H1 (cell line): ENCODE measurements around the gene MAPKAP1. TPM values are rescaled to one million over a fixed set of nuclear protein-coding genes. Genes with fewer than 3 reads are reported as not detected.

ENCODE experiments used
- CTCF ChIA-PET: fragments of 300-600 bp; sonication (Branson Sonifier 250); formaldehyde crosslinking; loops from one replicate; lab custom pipeline; 2021; ENCODE audit not compliant: partially characterized antibody; lab: Charles Lee
- POLR2A ChIA-PET: fragments of 300-600 bp; sonication (Branson Sonifier 250); formaldehyde crosslinking; loops from one replicate; lab custom pipeline; 2021; ENCODE audit warnings: inconsistent platforms; ENCODE audit not compliant: partially characterized antibody; lab: Charles Lee
- DNase-seq, 2 experiments: peaks; one replicate each; pipeline versions ENCODE4 v3.0.0 to v3.0.0-alpha.2; 2010 to 2022; ENCODE audit warnings: low spot score in 2 of 2, low read depth in 1 of 2, mixed read lengths in 1 of 2
- FAIRE-seq: peaks from 2 replicates; lab custom pipeline; 2011; peaks lifted over from hg19 to GRCh38; lab: Jason Lieb, UNC
- H2AFZ ChIP-seq: 2 replicates; pipeline ENCODE4 v1.8.1; 2012; ENCODE audit warnings: low read length, inconsistent platforms
- H2AK5ac ChIP-seq: 2 replicates; pipeline ENCODE4 v1.6.1; 2013; ENCODE audit warnings: low read depth, low read length
- H2BK120ac ChIP-seq: replicated peaks from 2 replicates; pipeline ENCODE3; 2013; ENCODE audit warnings: low read depth, low read length, inconsistent platforms
- H2BK12ac ChIP-seq: 2 replicates; pipeline ENCODE4 v1.6.1; 2013; ENCODE audit warnings: low read depth, low read length
- H2BK15ac ChIP-seq: 2 replicates; pipeline ENCODE4 v1.6.1; 2013; ENCODE audit warnings: low read length
- H2BK20ac ChIP-seq: 2 replicates; pipeline ENCODE4 v1.6.1; 2013; ENCODE audit warnings: low read length
- H2BK5ac ChIP-seq: 2 replicates; pipeline ENCODE4 v1.6.1; 2013; ENCODE audit warnings: low read depth, low read length
- H3K14ac ChIP-seq: 2 replicates; pipeline ENCODE4 v1.6.1; 2013; ENCODE audit warnings: inconsistent platforms; ENCODE audit not compliant: insufficient read length
- H3K18ac ChIP-seq: 2 replicates; pipeline ENCODE4 v1.6.1; 2013; ENCODE audit warnings: low read length; ENCODE audit errors: extremely low read depth
- H3K23ac ChIP-seq: 2 replicates; pipeline ENCODE4 v1.6.1; 2013; ENCODE audit warnings: inconsistent platforms; ENCODE audit not compliant: insufficient read length
- H3K23me2 ChIP-seq: 2 replicates; pipeline ENCODE4 v1.6.1; 2013; ENCODE audit warnings: low read depth, low read length
- H3K27ac ChIP-seq: 2 replicates; pipeline ENCODE4 v1.6.1; 2011; ENCODE audit warnings: low read depth, low read length, inconsistent platforms
- H3K27me3 ChIP-seq, 4 experiments: replicated peaks in 1 of 4; 1 replicate in 1 of 4; 2 replicates in 3 of 4; pipeline versions ENCODE4 v1.6.1 to v1.8.1; 2011 to 2013; ENCODE audit warnings: low read length in 3 of 4, mild to moderate bottlenecking in 3 of 4, inconsistent platforms in 2 of 4, mixed read lengths in 2 of 4, moderate library complexity in 1 of 4; ENCODE audit not compliant: control insufficient read depth in 3 of 4, insufficient read depth in 3 of 4; ENCODE audit errors: extremely low read depth in 1 of 4
- H3K36me3 ChIP-seq, 4 experiments: 2 replicates each; pipeline versions ENCODE4 v1.6.1 to v1.8.1; 2011 to 2013; ENCODE audit warnings: mild to moderate bottlenecking in 4 of 4, low read length in 3 of 4, moderate library complexity in 2 of 4, control low read depth in 1 of 4, inconsistent platforms in 1 of 4; ENCODE audit not compliant: insufficient read depth in 4 of 4, control insufficient read depth in 2 of 4
- H3K4ac ChIP-seq: replicated peaks from 2 replicates; pipeline ENCODE3; 2013; ENCODE audit warnings: low read length, low read depth, mixed read lengths, inconsistent platforms; ENCODE audit not compliant: insufficient read length
- H3K4me1 ChIP-seq, 4 experiments: replicated peaks in 1 of 4; 1 replicate in 1 of 4; 2 replicates in 3 of 4; pipeline versions ENCODE4 v1.6.1 to v1.8.1; 2011 to 2013; ENCODE audit warnings: low read length in 3 of 4, inconsistent platforms in 2 of 4, mixed read lengths in 1 of 4; ENCODE audit not compliant: insufficient read depth in 4 of 4, control insufficient read depth in 3 of 4
- H3K4me2 ChIP-seq, 2 experiments: 2 replicates each; pipeline versions ENCODE4 v1.6.1 to v1.8.1; 2011 to 2013; ENCODE audit warnings: low read depth in 2 of 2, low read length in 2 of 2, control low read depth in 1 of 2, inconsistent platforms in 1 of 2, mild to moderate bottlenecking in 1 of 2; ENCODE audit not compliant: insufficient read depth in 1 of 2
- H3K4me3 ChIP-seq, 4 experiments: fragments of 200-600, 300-600 bp in 1 of 4; sonication (generic), shearing (Covaris generic), sonication (Bioruptor Twin) in 1 of 4; 2 replicates each; pipeline versions ENCODE4 v1.5.1 to v1.8.1; 2011 to 2016; ENCODE audit warnings: low read length in 4 of 4, low read depth in 3 of 4, control low read depth in 2 of 4, inconsistent platforms in 2 of 4, mild to moderate bottlenecking in 2 of 4, mixed read lengths in 1 of 4, moderate library complexity in 1 of 4; ENCODE audit not compliant: insufficient read depth in 2 of 4; ENCODE audit errors: extremely low read depth in 1 of 4
- H3K56ac ChIP-seq: replicated peaks from 2 replicates; pipeline ENCODE3; 2013; ENCODE audit warnings: low read depth, mild to moderate bottlenecking, mixed read lengths, low read length, inconsistent platforms; ENCODE audit not compliant: insufficient read length
- H3K79me1 ChIP-seq: 2 replicates; pipeline ENCODE4 v1.6.1; 2013; ENCODE audit warnings: low read depth, low read length, control low read depth
- H3K79me2 ChIP-seq, 2 experiments: 2 replicates each; pipeline versions ENCODE4 v1.6.1 to v1.8.1; 2012 to 2013; ENCODE audit warnings: low read length in 2 of 2, mild to moderate bottlenecking in 2 of 2, inconsistent platforms in 1 of 2; ENCODE audit not compliant: insufficient read depth in 2 of 2, control insufficient read depth in 1 of 2
- H3K9ac ChIP-seq, 4 experiments: replicated peaks in 1 of 4; 1 replicate in 1 of 4; 2 replicates in 3 of 4; pipeline versions ENCODE4 v1.6.1 to v1.8.1; 2011 to 2013; ENCODE audit warnings: low read depth in 3 of 4, low read length in 3 of 4, control low read depth in 2 of 4, mild to moderate bottlenecking in 2 of 4, moderate library complexity in 2 of 4, inconsistent platforms in 1 of 4; ENCODE audit errors: extremely low read depth in 1 of 4
- H3K9me3 ChIP-seq, 2 experiments: 2 replicates each; pipeline versions ENCODE4 v1.6.1 to v1.8.1; 2012 to 2013; ENCODE audit warnings: mild to moderate bottlenecking in 2 of 2, moderate library complexity in 2 of 2, control low read depth in 1 of 2, inconsistent platforms in 1 of 2, low read depth in 1 of 2, low read length in 1 of 2, mixed read lengths in 1 of 2; ENCODE audit not compliant: insufficient read depth in 2 of 2
- H4K20me1 ChIP-seq, 2 experiments: replicated peaks in 1 of 2; 2 replicates each; pipeline versions ENCODE3 to v1.8.1; 2011 to 2013; ENCODE audit warnings: inconsistent platforms in 2 of 2, low read length in 2 of 2, mild to moderate bottlenecking in 1 of 2; ENCODE audit not compliant: insufficient read depth in 2 of 2, control insufficient read depth in 1 of 2
- H4K5ac ChIP-seq: 2 replicates; pipeline ENCODE4 v1.6.1; 2013; ENCODE audit warnings: low read length, low read depth, mixed read lengths, inconsistent platforms; ENCODE audit not compliant: insufficient read length
- H4K8ac ChIP-seq: 2 replicates; pipeline ENCODE4 v1.8.0; 2013; ENCODE audit warnings: mild to moderate bottlenecking, moderate library complexity, low read length, inconsistent platforms; ENCODE audit not compliant: insufficient read depth; ENCODE audit errors: extremely low read depth
- H4K91ac ChIP-seq: replicated peaks from 2 replicates; pipeline ENCODE3; 2013; ENCODE audit warnings: low read length, mixed read lengths, inconsistent platforms; ENCODE audit not compliant: insufficient read length
- CBX8 ChIP-seq: fragments of 300-800, 300-1000 bp; sonication (generic); IDR thresholded peaks from 2 replicates; pipeline ENCODE4 v1.7.1; 2016; ENCODE audit warnings: low read depth, low read length, borderline replicate concordance
- CREB1 ChIP-seq: IDR thresholded peaks from 2 replicates; pipeline ENCODE4 v1.6.1; 2012; ENCODE audit warnings: inconsistent platforms
- CTBP2 ChIP-seq: IDR thresholded peaks from 2 replicates; pipeline ENCODE4 v1.7.0; 2011; ENCODE audit warnings: borderline replicate concordance, mild to moderate bottlenecking, moderate library complexity, mixed read lengths, low read length; ENCODE audit not compliant: insufficient read depth, insufficient read length
- HDAC2 ChIP-seq, 2 experiments: fragments of 300-600 bp in 1 of 2; sonication (generic) in 1 of 2; IDR thresholded peaks; 2 replicates each; pipeline ENCODE4 v1.6.1; 2011 to 2012; ENCODE audit warnings: low read depth in 2 of 2, low read length in 2 of 2, mild to moderate bottlenecking in 2 of 2, moderate library complexity in 2 of 2, borderline replicate concordance in 1 of 2, inconsistent platforms in 1 of 2
- NANOG ChIP-seq: IDR thresholded peaks from 2 replicates; pipeline ENCODE4 v1.6.1; 2011; ENCODE audit warnings: low read length, low read depth, mild to moderate bottlenecking, inconsistent platforms; ENCODE audit not compliant: insufficient read depth, poor library complexity, severe bottlenecking
- POLR2AphosphoS5 ChIP-seq: IDR thresholded peaks from 2 replicates; pipeline ENCODE4 v1.6.1; 2011; ENCODE audit warnings: low read depth, low read length
- RXRA ChIP-seq: IDR thresholded peaks from 2 replicates; pipeline ENCODE4 v1.6.1; 2011; ENCODE audit warnings: low read depth, mild to moderate bottlenecking, low read length, moderate library complexity; ENCODE audit not compliant: insufficient read depth
- TEAD4 ChIP-seq: IDR thresholded peaks from 2 replicates; pipeline ENCODE4 v1.6.1; 2012; ENCODE audit warnings: low read depth, low read length, inconsistent platforms, mixed read lengths
- WGBS, 2 experiments: shearing (Covaris generic) in 1 of 2; methylation state at CpG; one replicate each; pipeline versions ENCODE4 v1.1.6 to v1.1.7; 2013 to 2015; ENCODE audit warnings: low lambda C conversion rate in 2 of 2, mixed read lengths in 2 of 2, inconsistent platforms in 1 of 2, low coverage in 1 of 2, missing lambda C conversion rate in 1 of 2; ENCODE audit not compliant: insufficient replicate concordance in 2 of 2, insufficient coverage in 1 of 2, insufficient read length in 1 of 2; ENCODE audit errors: extremely low coverage in 1 of 2, missing lambda C conversion rate in 1 of 2; 5-methylcytosine and 5-hydroxymethylcytosine counted together
- polyA plus RNA-seq, 7 experiments: library from polyadenylated mRNA; depleted of rRNA in 3 of 7; stranded (reverse) in 5 of 7; unstranded in 2 of 7; fragments of >200 nt in 5 of 7; fragments of 200-250 nt in 2 of 7; gene quantifications; 1 replicate in 5 of 7; 2 replicates in 1 of 7; 4 replicates in 1 of 7; pipeline versions ENCODE4 v1.2.1 to v1.2.3, GENCODE V29; 2011 to 2013; ENCODE audit warnings: missing spikeins in 2 of 7, mixed read lengths in 2 of 7
- total RNA-seq: library from RNA; stranded (reverse); fragmentation: NEBNext Ultra II Directional; extraction: Animal tissue kit (Norgen Biotek cat#: 25700); gene quantifications from 2 replicates; pipeline ENCODE4 v1.2.1, GENCODE V29; 2021

MAPKAP1 gene
- total and polyA plus RNA-seq, 2 of the 8 experiments (the other 6 are each of a cell fraction or from before 2014, with no cell fraction given) = 79.2 to 140 TPM

- H3K4me2 ChIP-seq = peak overlapping the region; percentile 88 to 92
- no peak overlapping the region for H2BK5ac ChIP-seq
- H2BK12ac ChIP-seq = no peak overlapping the region
- H3K56ac ChIP-seq = no peak overlapping the region
- no peak for DNase-seq
- H3K23me2 ChIP-seq = peaks cover 15% of the 10 kb centered on the region
- H4K8ac ChIP-seq = no peak overlapping the region
- H3K9me3 ChIP-seq = no peaks in the 10 kb centered on the region
- H3K18ac ChIP-seq = no peak overlapping the region
- no peak overlapping the region for H2AFZ ChIP-seq
- H3K36me3 ChIP-seq = peaks cover 0 to 38% (median 1%) of the 10 kb centered on the region in 4 experiments; a peak in 1 of 8 replicates
- H3K4me3 ChIP-seq = peak overlapping the region; percentile 82 to 99 (median 86)
- peaks cover 4 to 26% (median 10%) of the 10 kb centered on the region in 4 experiments; a peak in 4 of 7 replicates for H3K4me1 ChIP-seq
- H3K23ac ChIP-seq = no peak overlapping the region
- H3K9ac ChIP-seq = no peak overlapping the region
- no peak overlapping the region for H4K91ac ChIP-seq
- no peak overlapping the region for H2BK120ac ChIP-seq
- peaks cover 0 to 62% of the 10 kb centered on the region in 2 experiments; a peak in 2 of 4 replicates for H3K79me2 ChIP-seq
- no peak overlapping the region for H3K14ac ChIP-seq
- H2AK5ac ChIP-seq = no peak overlapping the region
- ChIA-PET POLR2A (interaction anchor here (1.7 to 2.1 kb wide), 2 partner anchors 10 to 14 kb away, joined by 5 to 7 read pairs; no protein-coding TSS in a partner anchor), CTCF (interaction anchor here (0.8 kb wide), 1 partner anchor 342 kb away, joined by 4 read pairs; no protein-coding TSS in a partner anchor)
- no peak overlapping the region for H3K27ac ChIP-seq
- no peaks in the 10 kb centered on the region for H3K79me1 ChIP-seq
- no peak for TF ChIP-seq CBX8
- TF ChIP-seq CREB1 = no peak
- no peak for TF ChIP-seq HDAC2 (IDR thresholded peaks at IDR 0.05; ENCODE audit: borderline replicate concordance in 1 of 2, low read depth in 2 of 2, low read length in 2 of 2)
- no peak for TF ChIP-seq TEAD4
- no peak for TF ChIP-seq NANOG
- no peak for TF ChIP-seq POLR2AphosphoS5
- TF ChIP-seq CTBP2 = no peak
- no peak for TF ChIP-seq RXRA
- H3K4ac ChIP-seq = no peak overlapping the region
- no peak overlapping the region for H4K5ac ChIP-seq
- FAIRE-seq = no peak
- no peak overlapping the region for H2BK20ac ChIP-seq
- H2BK15ac ChIP-seq = no peak overlapping the region
- no peaks in the 10 kb centered on the region for H4K20me1 ChIP-seq
- WGBS, 2 experiments = 63% methylated on average over 4 of the region's 4 CpGs; no CpG with 5 or more reads in 1 of the 2 experiments
- H3K27me3 ChIP-seq = no peaks in the 10 kb centered on the region
Observed at GRCh38 chr9:125749287-125749935, 42.4 kb upstream of the MAPKAP1 start.
